Heart right ventricle (tissue), 16 donors: ENCODE results near the gene CMTM7. TPM values are rescaled to one million over a fixed set of nuclear protein-coding genes. Genes with fewer than 3 reads are reported as not detected.

Experiments
- ATAC-seq, 8 donors: fragments of 200-7000 bp; cut with Tn5 transposase; one replicate each; pipeline ENCODE4 v1.9.1; 2020; ENCODE audit warnings: mild to moderate bottlenecking in 8 of 8, moderate library complexity in 8 of 8, moderate number of reproducible peaks in 1 of 8
- DNase-seq, 2 donors: peaks; one replicate each; pipeline ENCODE4 v3.0.0-alpha.2; 2020
- H3K27ac ChIP-seq, 10 donors: fragments of 200-600 bp; sonication (generic) in 2 of 10; one replicate each; pipeline versions ENCODE4 v1.5.0 to v1.8.0; 2020 to 2022; ENCODE audit warnings: mild to moderate bottlenecking in 3 of 10
- H3K27me3 ChIP-seq, 7 donors: fragments of 200-600 bp; one replicate each; pipeline ENCODE4 v1.8.0; 2021 to 2022; ENCODE audit warnings: mild to moderate bottlenecking in 2 of 7
- H3K36me3 ChIP-seq, 9 donors: fragments of 200-600 bp; sonication (generic) in 1 of 9; one replicate each; pipeline versions ENCODE4 v1.5.0 to v1.8.0; 2020 to 2022; ENCODE audit warnings: mild to moderate bottlenecking in 2 of 9
- H3K4me1 ChIP-seq, 9 donors: fragments of 200-600 bp; sonication (generic) in 1 of 9; one replicate each; pipeline versions ENCODE4 v1.5.0 to v1.8.0; 2020 to 2022; ENCODE audit warnings: mild to moderate bottlenecking in 4 of 9
- H3K4me3 ChIP-seq, 10 donors: fragments of 200-600 bp; sonication (generic) in 2 of 10; one replicate each; pipeline versions ENCODE4 v1.5.0 to v1.8.0; 2020 to 2022; ENCODE audit warnings: mild to moderate bottlenecking in 7 of 10, moderate library complexity in 2 of 10
- H3K9me3 ChIP-seq, 11 donors: fragments of 200-600 bp in 10 of 11; sonication (generic) in 2 of 11; one replicate each; pipeline versions ENCODE4 v1.5.0 to v1.8.0; 2013 to 2022; ENCODE audit warnings: mild to moderate bottlenecking in 2 of 11, control low read depth in 1 of 11, moderate library complexity in 1 of 11
- CTCF ChIP-seq, 9 donors: fragments of 200-600 bp; sonication (generic) in 2 of 9; IDR thresholded peaks; one replicate each; pipeline versions ENCODE4 v1.5.0 to v1.8.0; 2021 to 2022; ENCODE audit warnings: antibody characterized with exemption in 9 of 9, mild to moderate bottlenecking in 5 of 9, moderate library complexity in 1 of 9
- WGBS, 2 donors: extraction: QIAGEN DNeasy Blood & Tissue Kit; methylation state at CpG; one replicate each; pipeline ENCODE4 v1.1.7; 2013; ENCODE audit warnings: inconsistent platforms in 1 of 2; 5-methylcytosine and 5-hydroxymethylcytosine counted together
- intact Hi-C, 10 donors: fragments of 100-400 bp; cut with DNase I; formaldehyde crosslinking; loops; one replicate each; pipeline versions ENCODE4 v1.11.1 to v1.14.2; 2022
- polyA plus RNA-seq, 2 donors: library from polyadenylated mRNA; stranded (reverse); fragments of 200-250 nt; gene quantifications; one replicate each; pipeline ENCODE4 v1.2.3, GENCODE V29; 2013
- total RNA-seq, 10 donors: library from RNA; stranded (reverse); fragmentation: NEBNext Ultra II Directional in 3 of 10; extraction: Animal tissue kit (Norgen Biotek cat#: 25700) in 3 of 10; gene quantifications; one replicate each; pipeline versions ENCODE4 v1.2.1 to v1.2.4, GENCODE V29; 2021 to 2023
- donor health status: Arrhythmogenic right ventricular cardiomyopathy.
- donor health status: ischemic (EF 13 %, LVEDD 7.1; RV severe dilation, severe dysfunction).
- donor health status: healthy with polysubstance abuse.
- donor health status: DM: no; HTN: yes; CAD: no.
- donor health status: DM: no; HTN: no; CAD: no.
- donor health status: ischemic (EF 25% LVEDD 6.9; RV normal size, moderate dysfunction).
- donor health status: ischemic (EF 25% LVEDD 5.7; RV mildly dilated, moderate dysfunction).
- donor health status: healthy.
- donor health status: DM: yes; HTN: yes; CAD: no.
- donor health status: Ischemic cardiomyopathy.
- donor health status: ischemic (EF 35%, LVEDD 5.7; RV mildly dilated, moderate dysfunction).
- donor health status: nonischemic (EF 11% LVEDD 7.7; RV severe dilation, severe dysfunction).
- donor health status: DM: yes; HTN: yes; CAD: no.
- donor health status: PGD.
- donor health status: ischemic (EF 29% LVEDD 5.4; RV normal size, mild dysfunction).
- donor health status: nonischemic (EF 23%, LVEDD 6.1; RV moderate dilation, normal function).

Gene CMTM7
- total and polyA plus RNA-seq, 12 donors = 1.7 to 9.2 (median 3.0) TPM

- H3K27me3 ChIP-seq = no peaks in the 10 kb centered on the region
- H3K9me3 ChIP-seq = no peaks in the 10 kb centered on the region
- no peak for TF ChIP-seq CTCF (IDR thresholded peaks at IDR 0.05)
- DNase-seq (no peak), ATAC-seq (no peak)
- no peak overlapping the region for H3K27ac ChIP-seq
- 92 to 94% methylated on average over 5 of the region's 5 CpGs for WGBS, 2 donors
- peaks cover 0 to 12% (median 0%) of the 10 kb centered on the region in 9 donors for H3K36me3 ChIP-seq
- H3K4me3 ChIP-seq = no peak overlapping the region
- intact Hi-C loops = no loop called here
- peaks cover 0 to 14% (median 0%) of the 10 kb centered on the region in 9 donors for H3K4me1 ChIP-seq
These were observed 31.7 kb upstream of the CMTM7 start for GRCh38 chr3:32359766-32360492.

GRCh38 chr3:32360493-32360827 lies 31.2 kb upstream of the CMTM7 start:
- H3K27me3 ChIP-seq = no peaks in the 10 kb centered on the region
- no peaks in the 10 kb centered on the region for H3K9me3 ChIP-seq
- DNase-seq = no peak
- peaks cover 0 to 12% (median 0%) of the 10 kb centered on the region in 9 donors for H3K4me1 ChIP-seq
- H3K4me3 ChIP-seq = no peak overlapping the region
- WGBS, 2 donors = 66 to 71% methylated on average over 4 of the region's 4 CpGs
- no peak for ATAC-seq
- intact Hi-C loops = no loop called here
- no peak overlapping the region for H3K27ac ChIP-seq
- TF ChIP-seq CTCF (IDR thresholded peaks at IDR 0.05) = no peak
- H3K36me3 ChIP-seq = peaks cover 0 to 12% (median 0%) of the 10 kb centered on the region in 9 donors

- Histone ChIP-seq H3K9me3 (no peaks in the 10 kb centered on the region), H3K4me3 (no peak overlapping the region), H3K36me3 (peaks cover 0 to 41% (median 0%) of the 10 kb centered on the region in 9 donors), H3K27me3 (no peaks in the 10 kb centered on the region), H3K4me1 (no peaks in the 10 kb centered on the region), H3K27ac (no peak overlapping the region)
- no peak for TF ChIP-seq CTCF (IDR thresholded peaks at IDR 0.05)
- ATAC-seq (no peak), DNase-seq (no peak)
- intact Hi-C loops = no loop called here
- 72 to 90% methylated on average over 6 of the region's 6 CpGs for WGBS, 2 donors
These were observed 24.8 kb upstream of the CMTM7 start for GRCh38 chr3:32366638-32367397.

GRCh38 chr3:32367442-32367841 lies 24.2 kb upstream of the CMTM7 start:
- Histone ChIP-seq H3K9me3 (no peaks in the 10 kb centered on the region), H3K27ac (no peak overlapping the region), H3K27me3 (no peaks in the 10 kb centered on the region), H3K4me3 (no peak overlapping the region), H3K4me1 (no peaks in the 10 kb centered on the region), H3K36me3 (peaks cover 0 to 44% (median 0%) of the 10 kb centered on the region in 9 donors)
- intact Hi-C loops = no loop called here
- WGBS, 2 donors = 94 to 99% methylated on average over 10 of the region's 10 CpGs
- DNase-seq = no peak
- ATAC-seq = no peak
- TF ChIP-seq CTCF (IDR thresholded peaks at IDR 0.05) = no peak
